Caco-2 (cell line): ENCODE results near the gene RAPGEF5. TPM values are rescaled to one million over a fixed set of nuclear protein-coding genes. Genes with fewer than 3 reads are reported as not detected.

ENCODE experiments used
- BruUV-seq: library from RNA; stranded (reverse); fragments of 400-500 nt; replicated peaks from 2 replicates; lab custom pipeline; 2021; lab: Mats Ljungman, UMichigan
- CTCF ChIA-PET: fragments of 300-600 bp; sonication (Branson Sonifier 250); formaldehyde crosslinking; loops from one replicate; lab custom pipeline; 2022; ENCODE audit warnings: antibody characterized with exemption; lab: Charles Lee
- POLR2A ChIA-PET: fragments of 300-600 bp; sonication (Branson Sonifier 250); formaldehyde crosslinking; loops from one replicate; lab custom pipeline; 2022; ENCODE audit warnings: antibody characterized with exemption; lab: Charles Lee
- DNase-seq, 2 experiments: peaks; one replicate each; pipeline versions ENCODE4 v3.0.0 to v3.0.0-alpha.2; 2020 to 2022
- H3K27me3 ChIP-seq: replicated peaks from 2 replicates; pipeline ENCODE4 v1.6.0; 2011; ENCODE audit warnings: low read length; ENCODE audit not compliant: control insufficient read depth, insufficient read depth
- H3K36me3 ChIP-seq: 2 replicates; pipeline ENCODE4 v1.5.1; 2011; ENCODE audit warnings: low read length; ENCODE audit not compliant: control insufficient read depth, insufficient read depth
- H3K4me1 ChIP-seq: fragments of 250-450 bp; sonication (Bioruptor Pico); 2 replicates; pipeline ENCODE4 v1.5.1; 2020; ENCODE audit warnings: mild to moderate bottlenecking
- H3K4me3 ChIP-seq: 2 replicates; pipeline ENCODE4 v1.5.1; 2011; ENCODE audit warnings: low read depth, mild to moderate bottlenecking, control low read depth, low read length
- H3K9me3 ChIP-seq: fragments of 250-450 bp; sonication (Bioruptor Pico); 2 replicates; pipeline ENCODE4 v1.5.1; 2020; ENCODE audit warnings: mild to moderate bottlenecking, moderate library complexity
- H3K27ac Mint-ChIP-seq: one replicate; pipeline ENCODE4 v1.8.0; 2022; ENCODE audit warnings: mixed read lengths; ENCODE audit not compliant: unreplicated experiment
- H3K27me3 Mint-ChIP-seq: one replicate; pipeline ENCODE4 v1.8.0; 2022; ENCODE audit warnings: mixed read lengths; ENCODE audit not compliant: insufficient read depth, unreplicated experiment
- H3K36me3 Mint-ChIP-seq: one replicate; pipeline ENCODE4 v1.8.0; 2022; ENCODE audit warnings: mild to moderate bottlenecking, mixed read lengths; ENCODE audit not compliant: insufficient read depth, unreplicated experiment
- H3K4me1 Mint-ChIP-seq: one replicate; pipeline ENCODE4 v1.8.0; 2022; ENCODE audit warnings: low read depth, mixed read lengths; ENCODE audit not compliant: unreplicated experiment
- H3K4me3 Mint-ChIP-seq: one replicate; pipeline ENCODE4 v1.8.0; 2022; ENCODE audit warnings: mild to moderate bottlenecking, moderate library complexity, mixed read lengths; ENCODE audit not compliant: unreplicated experiment
- H3K9me3 Mint-ChIP-seq: one replicate; pipeline ENCODE4 v1.8.0; 2022; ENCODE audit warnings: mixed read lengths; ENCODE audit not compliant: unreplicated experiment
- CTCF ChIP-seq, 2 experiments: fragments of 200-600 bp in 1 of 2; IDR thresholded peaks; 1 replicate in 1 of 2; 2 replicates in 1 of 2; pipeline versions ENCODE4 v1.5.1 to v1.8.0; 2011 to 2022; ENCODE audit warnings: antibody characterized with exemption in 1 of 2, control low read depth in 1 of 2, inconsistent platforms in 1 of 2, low read depth in 1 of 2, low read length in 1 of 2, mild to moderate bottlenecking in 1 of 2, moderate library complexity in 1 of 2; ENCODE audit not compliant: insufficient read depth in 1 of 2, severe bottlenecking in 1 of 2, unreplicated experiment in 1 of 2
- intact Hi-C: fragments of 100-400 bp; cut with micrococcal nuclease; formaldehyde crosslinking; loops from one replicate; pipeline ENCODE4 v1.10.0; 2022; ENCODE audit not compliant: unreplicated experiment
- total RNA-seq: library from RNA; stranded (reverse); gene quantifications from 2 replicates; pipeline ENCODE4 v1.2.3, GENCODE V29; 2022

RAPGEF5 gene
- total RNA-seq, 1 experiment from 2014 or later, result 16.9 TPM

- intact Hi-C loops, result no loop called here
Observed at GRCh38 chr7:22268884-22269421, 88.0 kb downstream of the RAPGEF5 start.

GRCh38 chr7:22267930-22268615, 88.9 kb downstream of the RAPGEF5 start:
- no peak for TF ChIP-seq CTCF (IDR thresholded peaks at IDR 0.05; ENCODE audit: insufficient read depth in 1 of 2, low read depth in 1 of 2, low read length in 1 of 2, severe bottlenecking in 1 of 2, unreplicated experiment in 1 of 2)
- H3K4me1 ChIP-seq, result peaks cover 38% of the 10 kb centered on the region
- no TSS peak for BruUV-seq
- ChIA-PET CTCF (no interaction called here), POLR2A (no interaction called here)
- Mint-ChIP-seq H3K4me1 (peaks cover 17% of the 10 kb centered on the region), H3K27ac (peak overlapping the region; percentile 8), H3K36me3 (no peaks in the 10 kb centered on the region), H3K4me3 (no peak overlapping the region), H3K27me3 (no peaks in the 10 kb centered on the region), H3K9me3 (no peaks in the 10 kb centered on the region)
- no peaks in the 10 kb centered on the region for H3K36me3 ChIP-seq
- H3K4me3 ChIP-seq, result no peak overlapping the region
- no peaks in the 10 kb centered on the region for H3K27me3 ChIP-seq
- no peak for DNase-seq
- intact Hi-C loops, result no loop called here
- H3K9me3 ChIP-seq, result 0 out of 2 replicates have a peak, but pooled peaks cover 3% of the 10 kb centered on the region

More at GRCh38 chr7:22268884-22269421, 88.0 kb downstream of the RAPGEF5 start:
- peaks cover 38% of the 10 kb centered on the region for H3K4me1 ChIP-seq
- Mint-ChIP-seq H3K36me3 (no peaks in the 10 kb centered on the region), H3K9me3 (peaks cover 4% of the 10 kb centered on the region), H3K4me3 (no peak overlapping the region), H3K27me3 (no peaks in the 10 kb centered on the region), H3K4me1 (peaks cover 17% of the 10 kb centered on the region), H3K27ac (peak overlapping the region; percentile 76)
- H3K9me3 ChIP-seq, result 0 out of 2 replicates have a peak, but pooled peaks cover 3% of the 10 kb centered on the region
- TF ChIP-seq CTCF (IDR thresholded peaks at IDR 0.05; ENCODE audit: insufficient read depth in 1 of 2, low read depth in 1 of 2, low read length in 1 of 2, severe bottlenecking in 1 of 2, unreplicated experiment in 1 of 2), result no peak
- ChIA-PET CTCF (no interaction called here), POLR2A (no interaction called here)
- H3K36me3 ChIP-seq, result no peaks in the 10 kb centered on the region
- H3K27me3 ChIP-seq, result no peaks in the 10 kb centered on the region
- DNase-seq, result no peak
- H3K4me3 ChIP-seq, result no peak overlapping the region
- BruUV-seq, result no TSS peak

- Mint-ChIP-seq H3K27ac (no peak overlapping the region), H3K36me3 (peaks cover 5% of the 10 kb centered on the region), H3K4me1 (no peaks in the 10 kb centered on the region), H3K27me3 (no peaks in the 10 kb centered on the region), H3K4me3 (no peak overlapping the region), H3K9me3 (no peaks in the 10 kb centered on the region)
- intact Hi-C loops, result no loop called here
- Histone ChIP-seq H3K4me1 (no peaks in the 10 kb centered on the region), H3K9me3 (no peaks in the 10 kb centered on the region), H3K36me3 (no peaks in the 10 kb centered on the region), H3K4me3 (no peak overlapping the region), H3K27me3 (no peaks in the 10 kb centered on the region)
- no peak for DNase-seq
- BruUV-seq, result no TSS peak
- POLR2A ChIA-PET, result no interaction called here
- TF ChIP-seq CTCF (IDR thresholded peaks at IDR 0.05; ENCODE audit: insufficient read depth in 1 of 2, low read depth in 1 of 2, low read length in 1 of 2, severe bottlenecking in 1 of 2, unreplicated experiment in 1 of 2), result no peak
- CTCF ChIA-PET, result interaction anchor here (1.2 kb wide), 1 partner anchor 153 kb away, joined by 4 read pairs; no protein-coding TSS in a partner anchor
Observed at GRCh38 chr7:22262538-22262937, 94.4 kb downstream of the RAPGEF5 start.
